ENCODE data around the gene LGALS4. TPM values are rescaled to one million over a fixed set of nuclear protein-coding genes. Genes with fewer than 3 reads are reported as not detected.
"Not testable (repeated sequence)": the region's sequence is repeated elsewhere in the genome, so short reads cannot be mapped to it uniquely, and the experiment has no call there.

LGALS4 gene
- total and polyA plus RNA-seq, 4 donors, result 0.89 to 2.0 (median 1.4) TPM

DNA sequence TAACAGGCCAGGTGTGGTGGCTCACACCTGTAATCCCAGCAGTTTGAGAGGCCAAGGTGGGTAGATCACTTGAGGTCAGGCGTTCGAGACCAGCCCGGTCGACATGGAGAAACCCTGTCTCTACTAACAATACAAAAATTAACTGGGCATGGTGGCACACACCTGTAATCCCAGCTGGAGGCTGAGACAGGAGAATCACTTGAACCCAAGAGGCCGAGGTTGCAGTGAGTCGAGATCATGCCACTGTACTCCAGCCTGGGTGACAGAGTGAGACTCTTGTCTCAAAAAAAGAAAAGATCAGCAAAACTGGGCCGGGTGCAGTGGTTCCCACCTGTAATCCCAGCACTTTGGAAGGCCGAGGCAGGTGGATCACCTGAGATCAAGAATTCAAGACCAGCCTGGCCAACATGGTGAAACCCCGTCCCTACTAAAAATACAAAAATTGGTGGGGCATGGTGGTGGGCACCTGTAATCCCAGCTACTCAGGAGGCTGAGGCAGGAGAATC is 50.8 kb downstream of the LGALS4 start:
- 96% methylated on average over 6 of the region's 9 CpGs for WGBS (ENCODE audit: insufficient coverage)
- not testable (repeated sequence) for H3K4me3 ChIP-seq (ENCODE audit: low read depth, low read length); H3K4me1 ChIP-seq (ENCODE audit: control insufficient read depth, insufficient read depth, low read length)

DNA sequence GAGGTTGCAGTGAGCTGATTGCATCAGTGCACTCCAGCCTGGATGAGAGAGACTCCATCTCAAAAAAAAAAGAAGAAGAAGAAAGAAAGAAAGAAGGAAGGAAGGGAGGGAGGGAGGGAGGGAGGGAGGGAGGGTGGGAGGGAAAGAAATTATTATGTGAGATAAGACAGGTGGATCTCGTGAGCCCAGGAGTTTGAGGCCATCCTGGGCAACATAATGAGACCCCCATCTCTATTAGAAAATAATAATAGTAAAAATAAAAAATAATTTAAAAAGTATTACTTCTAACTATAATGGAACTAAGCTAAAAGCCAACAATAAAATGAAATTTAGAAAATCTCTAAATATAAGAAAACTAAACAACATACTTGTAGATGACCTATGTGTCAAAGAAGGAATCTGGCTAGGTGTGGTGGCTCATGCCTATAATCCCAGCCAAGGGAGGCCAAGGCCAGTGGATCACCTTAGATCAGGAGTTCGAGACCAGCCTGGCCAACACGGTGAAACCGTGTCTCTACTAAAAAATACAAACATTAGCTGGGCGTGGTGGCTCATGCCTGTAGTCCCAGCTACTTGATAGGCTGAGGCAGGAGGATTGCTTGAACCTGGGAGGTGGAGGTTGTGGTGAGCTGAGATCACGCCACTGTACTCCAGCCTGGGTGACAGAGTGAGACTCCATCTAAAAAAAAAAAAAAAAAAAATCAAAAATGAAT is 51.8 kb downstream of the LGALS4 start:
- not testable (repeated sequence) for H3K4me3 ChIP-seq (ENCODE audit: low read depth, low read length); DNase-seq (ENCODE audit: low read depth in 4 of 6, low spot score in 6 of 6)
- WGBS (ENCODE audit: insufficient coverage), result 92% methylated on average over 2 of the region's 6 CpGs

More for the DNA sequence above, 50.8 kb downstream of the LGALS4 start:
- H3K36me3 ChIP-seq (ENCODE audit: control insufficient read depth, insufficient read depth, low read length); H3K27me3 ChIP-seq (ENCODE audit: control insufficient read depth, insufficient read depth, low read length); H3K27ac ChIP-seq (ENCODE audit: low read depth, low read length); H3K9me3 ChIP-seq (ENCODE audit: control insufficient read depth, insufficient read depth, low read length); DNase-seq (ENCODE audit: low read depth in 4 of 6, low spot score in 6 of 6): not testable (repeated sequence)

DNA sequence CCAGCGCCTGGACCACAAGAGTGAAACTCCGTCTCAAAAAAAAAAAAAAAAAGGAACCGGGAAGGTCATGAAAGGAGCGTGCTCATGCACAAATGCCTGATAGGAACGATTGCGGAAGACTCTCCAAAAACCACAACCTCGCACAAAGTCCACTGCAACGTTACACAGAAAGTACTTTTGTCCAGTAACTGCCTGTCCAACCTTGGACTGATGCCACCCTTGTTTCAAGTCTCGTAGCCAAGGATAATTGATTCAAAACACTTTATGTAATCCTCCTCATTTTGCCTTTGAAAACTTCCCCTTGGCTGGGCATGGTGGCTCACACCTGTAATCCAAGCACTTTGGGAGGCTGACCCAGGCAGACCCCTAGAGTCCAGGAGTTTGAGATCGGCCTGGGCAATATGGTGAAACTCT is 53.1 kb downstream of the LGALS4 start:
- Histone ChIP-seq H3K4me3 (ENCODE audit: low read depth, low read length) (no peak overlapping the region), H3K27me3 (ENCODE audit: control insufficient read depth, insufficient read depth, low read length) (no peaks in the 10 kb centered on the region), H3K9me3 (ENCODE audit: control insufficient read depth, insufficient read depth, low read length) (no peaks in the 10 kb centered on the region), H3K4me1 (ENCODE audit: control insufficient read depth, insufficient read depth, low read length) (no peaks in the 10 kb centered on the region), H3K27ac (ENCODE audit: low read depth, low read length) (no peak overlapping the region), H3K36me3 (ENCODE audit: control insufficient read depth, insufficient read depth, low read length) (no peaks in the 10 kb centered on the region)
- DNase-seq (ENCODE audit: low read depth in 4 of 6, low spot score in 6 of 6), result no peak
- 71% methylated on average over 9 of the region's 10 CpGs for WGBS (ENCODE audit: insufficient coverage)

More for the DNA sequence above, 51.8 kb downstream of the LGALS4 start:
- H3K27me3 ChIP-seq (ENCODE audit: control insufficient read depth, insufficient read depth, low read length); H3K27ac ChIP-seq (ENCODE audit: low read depth, low read length); H3K4me1 ChIP-seq (ENCODE audit: control insufficient read depth, insufficient read depth, low read length); H3K9me3 ChIP-seq (ENCODE audit: control insufficient read depth, insufficient read depth, low read length); H3K36me3 ChIP-seq (ENCODE audit: control insufficient read depth, insufficient read depth, low read length): not testable (repeated sequence)

DNA sequence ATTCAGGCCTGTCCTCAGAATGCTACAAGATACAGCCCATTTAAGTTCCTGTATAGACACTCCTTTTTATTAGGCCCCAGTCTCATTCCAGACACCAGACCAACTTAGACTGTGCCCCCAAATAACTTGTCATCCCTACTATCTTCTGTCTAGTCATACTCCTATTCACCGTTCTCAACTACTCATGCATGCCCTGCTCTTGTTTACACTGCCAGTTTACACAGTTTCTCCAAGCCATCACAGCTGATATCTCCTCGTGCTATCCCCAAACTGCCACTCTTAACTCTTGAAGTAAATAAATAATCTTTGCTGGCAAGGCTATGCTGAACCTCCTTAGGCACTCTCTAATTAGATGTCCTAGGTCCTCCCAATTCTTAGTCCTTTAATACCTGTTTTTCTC is 58.5 kb downstream of the LGALS4 start:
- not testable (repeated sequence) for H3K27ac ChIP-seq (ENCODE audit: low read depth, low read length); H3K9me3 ChIP-seq (ENCODE audit: control insufficient read depth, insufficient read depth, low read length); DNase-seq (ENCODE audit: low read depth in 4 of 6, low spot score in 6 of 6); H3K4me1 ChIP-seq (ENCODE audit: control insufficient read depth, insufficient read depth, low read length); H3K36me3 ChIP-seq (ENCODE audit: control insufficient read depth, insufficient read depth, low read length); H3K4me3 ChIP-seq (ENCODE audit: low read depth, low read length); H3K27me3 ChIP-seq (ENCODE audit: control insufficient read depth, insufficient read depth, low read length)
- WGBS (ENCODE audit: insufficient coverage), result no CpG with 5 or more reads among the region's 2 CpGs

DNA sequence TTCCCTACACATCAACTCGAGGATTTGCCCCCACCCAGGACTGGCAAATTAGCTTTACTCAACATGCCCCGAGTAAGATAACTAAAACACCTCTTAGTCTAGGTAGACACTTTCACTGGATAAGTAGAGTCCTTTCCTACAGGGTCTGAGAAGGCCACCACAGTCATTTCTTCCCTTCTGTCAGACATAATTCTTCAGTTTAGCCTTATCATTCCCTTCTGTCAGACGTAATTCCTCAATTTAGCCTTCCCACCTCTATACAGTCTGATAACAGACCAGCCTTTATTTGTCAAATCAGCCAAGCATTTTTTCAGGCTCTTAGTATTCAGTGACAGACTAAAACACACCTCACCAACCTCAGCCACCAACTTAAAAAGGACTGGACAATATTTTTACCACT is 59.0 kb downstream of the LGALS4 start:
- not testable (repeated sequence) for DNase-seq (ENCODE audit: low read depth in 4 of 6, low spot score in 6 of 6); H3K9me3 ChIP-seq (ENCODE audit: control insufficient read depth, insufficient read depth, low read length); H3K36me3 ChIP-seq (ENCODE audit: control insufficient read depth, insufficient read depth, low read length); H3K27ac ChIP-seq (ENCODE audit: low read depth, low read length); H3K4me3 ChIP-seq (ENCODE audit: low read depth, low read length); H3K27me3 ChIP-seq (ENCODE audit: control insufficient read depth, insufficient read depth, low read length); H3K4me1 ChIP-seq (ENCODE audit: control insufficient read depth, insufficient read depth, low read length)
- WGBS (ENCODE audit: insufficient coverage), result 78% methylated on average over 3 of the region's 3 CpGs

Small RNAs within 50 kb of the gene (small RNA-seq; reads per million reads assigned to genes)
- not detected for gene RNU6-140P (ENCODE audit: low replicate concordance)

Other genes with a start within 250 kb of the LGALS4 start
- 1 to 10 TPM; 1.6 to 2.4 TPM for gene MAP4K1, start 195.0 kb downstream of the LGALS4 start, total RNA-seq
- gene MAP4K1, start 195.0 kb downstream of the LGALS4 start, polyA plus RNA-seq (ENCODE audit: insufficient read length in 2 of 2), result 10 to 100 TPM in 1 of 2 donors, 1 to 10 TPM in 1; 8.9 to 12.2 TPM
- 100 to 1,000 TPM; 110 to 266 TPM for gene EIF3K, start 193.8 kb downstream of the LGALS4 start, total RNA-seq
- 100 to 1,000 TPM; 254 to 268 TPM for gene EIF3K, start 193.8 kb downstream of the LGALS4 start, polyA plus RNA-seq (ENCODE audit: insufficient read length in 2 of 2)
- 100 to 1,000 TPM; 103 to 142 TPM for gene ACTN4, start 165.3 kb downstream of the LGALS4 start, total RNA-seq
- 100 to 1,000 TPM; 292 to 297 TPM for gene ACTN4, start 165.3 kb downstream of the LGALS4 start, polyA plus RNA-seq (ENCODE audit: insufficient read length in 2 of 2)
- gene CAPN12, start 68.5 kb downstream of the LGALS4 start, total RNA-seq, result 1 to 10 TPM in 1 of 2 donors, under 1 TPM in 1; 0.69 to 1.1 TPM
- gene CAPN12, start 68.5 kb downstream of the LGALS4 start, polyA plus RNA-seq (ENCODE audit: insufficient read length in 2 of 2), result 1 to 10 TPM; 2.5 to 2.8 TPM
- gene LGALS7, start 39.4 kb downstream of the LGALS4 start, total RNA-seq, result under 1 TPM in 1 of 2 donors, not detected in 1; 0.72 TPM
- 1 to 10 TPM in 1 of 2 donors, not detected in 1; 1.4 TPM for gene LGALS7, start 39.4 kb downstream of the LGALS4 start, polyA plus RNA-seq (ENCODE audit: insufficient read length in 2 of 2)
- 1 to 10 TPM in 1 of 2 donors, not detected in 1; 1.9 TPM for gene LGALS7B, start 23.7 kb downstream of the LGALS4 start, total RNA-seq
- 1 to 10 TPM in 1 of 2 donors, not detected in 1; 2.6 TPM for gene LGALS7B, start 23.7 kb downstream of the LGALS4 start, polyA plus RNA-seq (ENCODE audit: insufficient read length in 2 of 2)
- gene ECH1, start 18.8 kb upstream of the LGALS4 start, total RNA-seq, result 10 to 100 TPM; 31.1 to 49.4 TPM
- gene ECH1, start 18.8 kb upstream of the LGALS4 start, polyA plus RNA-seq (ENCODE audit: insufficient read length in 2 of 2), result 100 to 1,000 TPM; 123 to 142 TPM
- 100 to 1,000 TPM; 214 to 274 TPM for gene HNRNPL, start 37.0 kb upstream of the LGALS4 start, total RNA-seq
- 100 to 1,000 TPM; 312 to 338 TPM for gene HNRNPL, start 37.0 kb upstream of the LGALS4 start, polyA plus RNA-seq (ENCODE audit: insufficient read length in 2 of 2)
- gene RINL, start 65.3 kb upstream of the LGALS4 start, total RNA-seq, result 10 to 100 TPM in 1 of 2 donors, 1 to 10 TPM in 1; 8.7 to 11.7 TPM
- 10 to 100 TPM; 22.5 to 28.2 TPM for gene RINL, start 65.3 kb upstream of the LGALS4 start, polyA plus RNA-seq (ENCODE audit: insufficient read length in 2 of 2)
- gene SIRT2, start 86.7 kb upstream of the LGALS4 start, total RNA-seq, result 100 to 1,000 TPM; 277 to 339 TPM
- 100 to 1,000 TPM; 652 to 771 TPM for gene SIRT2, start 86.7 kb upstream of the LGALS4 start, polyA plus RNA-seq (ENCODE audit: insufficient read length in 2 of 2)
- 10 to 100 TPM in 1 of 2 donors, 1 to 10 TPM in 1; 5.6 to 11.2 TPM for gene NFKBIB, start 87.0 kb upstream of the LGALS4 start, total RNA-seq
- gene NFKBIB, start 87.0 kb upstream of the LGALS4 start, polyA plus RNA-seq (ENCODE audit: insufficient read length in 2 of 2), result 10 to 100 TPM; 14.3 to 14.8 TPM
- gene CCER2, start 99.2 kb upstream of the LGALS4 start, total RNA-seq, result 1 to 10 TPM in 1 of 2 donors, under 1 TPM in 1; 0.89 to 1.9 TPM
- gene CCER2, start 99.2 kb upstream of the LGALS4 start, polyA plus RNA-seq (ENCODE audit: insufficient read length in 2 of 2), result 1 to 10 TPM; 3.6 to 3.7 TPM
- gene SARS2, start 117.8 kb upstream of the LGALS4 start, total RNA-seq, result 10 to 100 TPM in 1 of 2 donors, 1 to 10 TPM in 1; 8.1 to 19.7 TPM
- gene SARS2, start 117.8 kb upstream of the LGALS4 start, polyA plus RNA-seq (ENCODE audit: insufficient read length in 2 of 2), result 10 to 100 TPM; 34.1 to 47.7 TPM
- gene MRPS12, start 118.0 kb upstream of the LGALS4 start, total RNA-seq, result 10 to 100 TPM; 18.7 to 21.9 TPM
- gene MRPS12, start 118.0 kb upstream of the LGALS4 start, polyA plus RNA-seq (ENCODE audit: insufficient read length in 2 of 2), result 10 to 100 TPM; 25.8 to 26.9 TPM
- gene FBXO17, start 162.8 kb upstream of the LGALS4 start, total RNA-seq, result 10 to 100 TPM in 1 of 2 donors, 1 to 10 TPM in 1; 7.7 to 20.8 TPM
- gene FBXO17, start 162.8 kb upstream of the LGALS4 start, polyA plus RNA-seq (ENCODE audit: insufficient read length in 2 of 2), result 10 to 100 TPM; 13.2 to 18.0 TPM
- 1 to 10 TPM; 6.4 to 8.7 TPM for gene FBXO27, start 219.6 kb upstream of the LGALS4 start, total RNA-seq
- 10 to 100 TPM; 32.7 to 39.1 TPM for gene FBXO27, start 219.6 kb upstream of the LGALS4 start, polyA plus RNA-seq (ENCODE audit: insufficient read length in 2 of 2)